Nephron progenitor cell (in vitro differentiated cells): Measurements from ENCODE around the gene CD37.
"Not testable (repeated sequence)": the region's sequence is repeated elsewhere in the genome, so short reads cannot be mapped to it uniquely, and the experiment has no call there.

ENCODE experiments used
- DNase-seq: peaks from one replicate; pipeline ENCODE4 v3.0.0; 2021
- H3K27ac Mint-ChIP-seq: 2 replicates; pipeline ENCODE4 v1.8.0; 2021; ENCODE audit warnings: mild to moderate bottlenecking, moderate library complexity, mixed read lengths
- H3K27me3 Mint-ChIP-seq: 2 replicates; pipeline ENCODE4 v1.8.0; 2021; ENCODE audit warnings: mild to moderate bottlenecking, low read depth, mixed read lengths; ENCODE audit not compliant: poor library complexity
- H3K36me3 Mint-ChIP-seq: 2 replicates; pipeline ENCODE4 v1.8.0; 2021; ENCODE audit warnings: low read depth, mixed read lengths
- H3K4me1 Mint-ChIP-seq: 2 replicates; pipeline ENCODE4 v1.8.0; 2021; ENCODE audit warnings: mixed read lengths
- H3K4me3 Mint-ChIP-seq: 2 replicates; pipeline ENCODE4 v1.8.0; 2021; ENCODE audit warnings: mild to moderate bottlenecking, moderate library complexity, mixed read lengths
- H3K9me3 Mint-ChIP-seq: 2 replicates; pipeline ENCODE4 v1.8.0; 2021; ENCODE audit warnings: mild to moderate bottlenecking, moderate library complexity, mixed read lengths
- TF ChIP-seq, protein P1 (sequence below): fragments of 200-600 bp; sonication (generic); IDR thresholded peaks from 2 replicates; pipeline ENCODE4 v1.5.0; 2021; ENCODE audit warnings: antibody characterized with exemption

Gene CD37

DNA sequence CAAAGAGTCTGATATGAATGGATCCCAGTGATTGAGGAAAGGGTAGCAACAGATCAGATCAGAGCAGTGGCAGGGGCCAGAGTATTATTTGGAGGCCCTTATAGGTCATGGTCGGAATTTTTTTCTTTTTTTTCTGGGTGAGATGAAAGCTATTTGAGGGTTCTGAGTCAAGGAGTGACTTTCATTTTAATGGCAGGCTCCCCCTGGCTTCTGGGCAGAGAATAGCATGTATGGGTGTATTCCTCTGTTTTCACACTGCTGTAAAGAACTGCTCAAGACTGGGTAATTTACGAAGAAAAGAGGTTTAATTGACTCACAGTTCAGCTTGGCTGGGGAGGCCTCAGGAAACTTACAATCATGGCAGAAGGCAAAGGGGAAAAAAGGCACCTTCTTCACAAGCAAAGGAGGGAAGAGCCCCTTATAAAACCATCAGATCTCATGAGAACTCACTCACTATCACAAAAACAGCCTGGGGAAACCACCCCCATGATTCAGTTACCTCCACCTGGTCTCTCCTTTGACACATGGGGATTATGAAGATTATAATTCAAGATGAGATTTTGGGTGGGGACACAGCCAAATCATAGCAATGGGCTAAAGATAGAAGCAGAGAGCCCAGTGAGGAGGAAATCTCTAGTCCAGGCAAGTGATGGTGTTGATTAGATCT, 7.2 kb upstream of the CD37 start:
- no peak for DNase-seq
- H3K9me3 Mint-ChIP-seq, result peaks cover 10% of the 10 kb centered on the region
- H3K27ac Mint-ChIP-seq, result no peak overlapping the region
- H3K36me3 Mint-ChIP-seq, result peaks cover 66% of the 10 kb centered on the region
- peaks cover 4% of the 10 kb centered on the region for H3K27me3 Mint-ChIP-seq
- TF ChIP-seq, protein P1, sequence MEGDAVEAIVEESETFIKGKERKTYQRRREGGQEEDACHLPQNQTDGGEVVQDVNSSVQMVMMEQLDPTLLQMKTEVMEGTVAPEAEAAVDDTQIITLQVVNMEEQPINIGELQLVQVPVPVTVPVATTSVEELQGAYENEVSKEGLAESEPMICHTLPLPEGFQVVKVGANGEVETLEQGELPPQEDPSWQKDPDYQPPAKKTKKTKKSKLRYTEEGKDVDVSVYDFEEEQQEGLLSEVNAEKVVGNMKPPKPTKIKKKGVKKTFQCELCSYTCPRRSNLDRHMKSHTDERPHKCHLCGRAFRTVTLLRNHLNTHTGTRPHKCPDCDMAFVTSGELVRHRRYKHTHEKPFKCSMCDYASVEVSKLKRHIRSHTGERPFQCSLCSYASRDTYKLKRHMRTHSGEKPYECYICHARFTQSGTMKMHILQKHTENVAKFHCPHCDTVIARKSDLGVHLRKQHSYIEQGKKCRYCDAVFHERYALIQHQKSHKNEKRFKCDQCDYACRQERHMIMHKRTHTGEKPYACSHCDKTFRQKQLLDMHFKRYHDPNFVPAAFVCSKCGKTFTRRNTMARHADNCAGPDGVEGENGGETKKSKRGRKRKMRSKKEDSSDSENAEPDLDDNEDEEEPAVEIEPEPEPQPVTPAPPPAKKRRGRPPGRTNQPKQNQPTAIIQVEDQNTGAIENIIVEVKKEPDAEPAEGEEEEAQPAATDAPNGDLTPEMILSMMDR, result peak; percentile 44
- H3K4me3 Mint-ChIP-seq, result no peak overlapping the region
- peaks cover 27% of the 10 kb centered on the region for H3K4me1 Mint-ChIP-seq

GRCh38 chr19:49328741-49329140, 6.5 kb upstream of the CD37 start:
- H3K9me3 Mint-ChIP-seq, result peaks cover 4% of the 10 kb centered on the region
- H3K4me3 Mint-ChIP-seq, result no peak overlapping the region
- H3K36me3 Mint-ChIP-seq, result peaks cover 58% of the 10 kb centered on the region
- no peak for DNase-seq
- H3K4me1 Mint-ChIP-seq, result peaks cover 33% of the 10 kb centered on the region
- peaks cover 4% of the 10 kb centered on the region for H3K27me3 Mint-ChIP-seq
- H3K27ac Mint-ChIP-seq, result no peak overlapping the region
- TF ChIP-seq, protein P1, result no peak

- H3K9me3 Mint-ChIP-seq, H3K27ac Mint-ChIP-seq: not testable (repeated sequence)
- H3K4me1 Mint-ChIP-seq, result peaks cover 51% of the 10 kb centered on the region
Observed at GRCh38 chr19:49331187-49331586, 4.0 kb upstream of the CD37 start.

GRCh38 chr19:49331616-49332055, 3.6 kb upstream of the CD37 start:
- H3K27me3 Mint-ChIP-seq, result peaks cover 4% of the 10 kb centered on the region
- TF ChIP-seq, protein P1, result no peak
- H3K36me3 Mint-ChIP-seq, result peaks cover 54% of the 10 kb centered on the region
- no peak overlapping the region for H3K27ac Mint-ChIP-seq
- no peak overlapping the region for H3K4me3 Mint-ChIP-seq
- no peaks in the 10 kb centered on the region for H3K9me3 Mint-ChIP-seq
- H3K4me1 Mint-ChIP-seq, result peaks cover 51% of the 10 kb centered on the region
- DNase-seq, result no peak

More at GRCh38 chr19:49331187-49331586, 4.0 kb upstream of the CD37 start:
- H3K36me3 Mint-ChIP-seq, result peaks cover 58% of the 10 kb centered on the region
- DNase-seq, H3K4me3 Mint-ChIP-seq, H3K27me3 Mint-ChIP-seq: not testable (repeated sequence)

GRCh38 chr19:49332691-49333417, 2.4 kb upstream of the CD37 start:
- H3K27ac Mint-ChIP-seq, DNase-seq: not testable (repeated sequence)

GRCh38 chr19:49333418-49333805, 1.8 kb upstream of the CD37 start:
- Mint-ChIP-seq H3K27me3 (peaks cover 8% of the 10 kb centered on the region), H3K27ac (peak overlapping the region; percentile 83), H3K4me3 (no peak overlapping the region), H3K36me3 (peaks cover 42% of the 10 kb centered on the region), H3K4me1 (peaks cover 63% of the 10 kb centered on the region), H3K9me3 (no peaks in the 10 kb centered on the region)
- DNase-seq, result no peak
- TF ChIP-seq, protein P1, result no peak

More at GRCh38 chr19:49332691-49333417, 2.4 kb upstream of the CD37 start:
- not testable (repeated sequence) for H3K27me3 Mint-ChIP-seq, H3K4me3 Mint-ChIP-seq, H3K9me3 Mint-ChIP-seq
- H3K4me1 Mint-ChIP-seq, result peaks cover 57% of the 10 kb centered on the region
- peaks cover 47% of the 10 kb centered on the region for H3K36me3 Mint-ChIP-seq
